Measurements from ENCODE around the gene NIT2. TPM values are rescaled to one million over a fixed set of nuclear protein-coding genes. Genes with fewer than 3 reads are reported as not detected.
"Not testable (repeated sequence)": the region's sequence is repeated elsewhere in the genome, so short reads cannot be mapped to it uniquely, and the experiment has no call there.

NIT2 gene
- total and polyA plus RNA-seq, 8 donors: 30.8 to 55.8 (median 45.3) TPM

DNA sequence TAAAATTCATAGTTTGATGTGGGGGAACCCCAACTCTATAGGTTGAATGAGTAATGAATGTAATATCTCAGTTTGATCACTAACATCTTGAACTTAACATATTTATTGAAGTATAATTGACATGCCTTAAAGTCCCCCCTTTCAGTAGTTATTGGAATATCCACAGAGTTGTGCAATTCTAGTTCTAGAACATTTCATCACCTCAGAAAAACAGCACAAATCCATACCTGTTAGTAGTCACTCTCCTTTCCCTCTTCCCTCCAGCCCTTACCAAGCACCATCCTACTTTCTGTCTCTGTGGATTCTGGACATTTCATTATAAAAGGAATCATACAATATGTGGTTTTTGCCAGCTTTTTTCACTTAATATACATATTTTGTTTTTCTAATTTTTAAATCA is 8.7 kb upstream of the NIT2 start:
- TF ChIP-seq, protein P1, sequence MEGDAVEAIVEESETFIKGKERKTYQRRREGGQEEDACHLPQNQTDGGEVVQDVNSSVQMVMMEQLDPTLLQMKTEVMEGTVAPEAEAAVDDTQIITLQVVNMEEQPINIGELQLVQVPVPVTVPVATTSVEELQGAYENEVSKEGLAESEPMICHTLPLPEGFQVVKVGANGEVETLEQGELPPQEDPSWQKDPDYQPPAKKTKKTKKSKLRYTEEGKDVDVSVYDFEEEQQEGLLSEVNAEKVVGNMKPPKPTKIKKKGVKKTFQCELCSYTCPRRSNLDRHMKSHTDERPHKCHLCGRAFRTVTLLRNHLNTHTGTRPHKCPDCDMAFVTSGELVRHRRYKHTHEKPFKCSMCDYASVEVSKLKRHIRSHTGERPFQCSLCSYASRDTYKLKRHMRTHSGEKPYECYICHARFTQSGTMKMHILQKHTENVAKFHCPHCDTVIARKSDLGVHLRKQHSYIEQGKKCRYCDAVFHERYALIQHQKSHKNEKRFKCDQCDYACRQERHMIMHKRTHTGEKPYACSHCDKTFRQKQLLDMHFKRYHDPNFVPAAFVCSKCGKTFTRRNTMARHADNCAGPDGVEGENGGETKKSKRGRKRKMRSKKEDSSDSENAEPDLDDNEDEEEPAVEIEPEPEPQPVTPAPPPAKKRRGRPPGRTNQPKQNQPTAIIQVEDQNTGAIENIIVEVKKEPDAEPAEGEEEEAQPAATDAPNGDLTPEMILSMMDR (IDR thresholded peaks at IDR 0.05): no peak

DNA sequence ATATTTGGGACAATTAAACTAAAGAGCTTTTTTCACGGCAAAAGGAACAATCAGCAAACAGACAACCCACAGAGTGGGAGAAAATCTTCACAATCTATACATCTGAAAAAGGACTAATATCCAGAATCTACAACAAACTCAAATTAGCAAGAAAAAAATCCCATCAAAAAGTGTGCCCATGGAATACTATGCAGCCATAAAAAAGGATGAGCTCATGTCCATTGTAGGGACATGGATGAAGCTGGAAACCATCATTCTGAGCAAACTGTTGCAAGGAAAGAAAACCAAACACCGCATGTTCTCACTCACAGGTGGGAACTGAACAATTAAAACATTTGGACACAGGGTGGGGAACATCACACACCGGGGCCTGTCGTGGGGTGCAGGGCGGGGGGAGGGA is 7.2 kb upstream of the NIT2 start:
- intact Hi-C loops (cut with DNase I); H3K4me3 ChIP-seq; H3K27ac ChIP-seq; ATAC-seq; H3K4me1 ChIP-seq; H3K27me3 ChIP-seq; DNase-seq; H3K9me3 ChIP-seq: not testable (repeated sequence)
- peaks cover 0 to 17% of the 10 kb centered on the region in 2 donors for H3K36me3 ChIP-seq

More for the DNA sequence above, 8.7 kb upstream of the NIT2 start:
- no peak overlapping the region for H3K27ac ChIP-seq
- intact Hi-C loops (cut with DNase I): no loop called here
- H3K4me1 ChIP-seq: no peaks in the 10 kb centered on the region
- no peak for ATAC-seq
- H3K27me3 ChIP-seq: no peaks in the 10 kb centered on the region
- peaks cover 0 to 3% of the 10 kb centered on the region in 2 donors for H3K9me3 ChIP-seq
- H3K4me3 ChIP-seq: no peak overlapping the region
- DNase-seq: no peak
- H3K36me3 ChIP-seq: peaks cover 0 to 33% of the 10 kb centered on the region in 2 donors

DNA sequence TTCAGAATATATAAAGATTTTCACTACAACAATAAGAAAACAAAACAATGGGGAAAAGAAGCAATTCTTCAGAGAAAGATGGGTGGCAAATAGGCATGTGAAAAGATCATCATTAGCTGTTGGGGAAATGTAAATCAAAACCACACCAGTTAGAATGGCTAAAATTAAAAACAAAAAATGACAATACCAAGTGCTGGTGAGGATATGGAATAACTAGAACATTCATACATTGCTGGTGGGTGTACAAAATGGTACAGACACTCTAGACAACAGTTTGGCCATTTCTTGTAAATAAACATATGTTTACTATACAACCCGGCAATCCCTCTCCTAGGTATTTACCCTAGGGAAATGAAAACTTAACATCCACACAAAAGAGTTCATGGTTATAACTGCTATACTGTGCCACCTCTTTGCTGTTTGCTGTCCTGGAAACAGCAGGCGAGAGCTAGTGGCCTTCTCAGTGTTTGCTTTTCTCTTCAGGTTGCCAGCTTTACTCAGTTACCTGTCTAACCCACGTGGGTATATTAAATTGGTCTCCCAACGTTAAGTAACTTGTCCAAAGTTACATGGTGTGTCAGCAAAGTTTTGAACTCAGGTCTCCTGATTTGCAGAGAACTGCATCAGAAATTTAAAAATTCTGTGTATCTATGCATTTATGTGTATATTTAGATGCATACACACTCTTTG is 4.6 kb upstream of the NIT2 start:
- Histone ChIP-seq H3K9me3 (peaks cover 0 to 3% of the 10 kb centered on the region in 2 donors), H3K27ac (no peak overlapping the region), H3K4me3 (no peak overlapping the region), H3K27me3 (no peaks in the 10 kb centered on the region), H3K36me3 (peaks cover 0 to 16% of the 10 kb centered on the region in 2 donors), H3K4me1 (peaks cover 0 to 7% of the 10 kb centered on the region in 2 donors)
- peak; percentile 44 for ATAC-seq
- peak in 1 of 4 donors; percentile 3 for DNase-seq
- TF ChIP-seq, protein P1 (IDR thresholded peaks at IDR 0.05): no peak
- intact Hi-C loops (cut with DNase I): no loop called here

DNA sequence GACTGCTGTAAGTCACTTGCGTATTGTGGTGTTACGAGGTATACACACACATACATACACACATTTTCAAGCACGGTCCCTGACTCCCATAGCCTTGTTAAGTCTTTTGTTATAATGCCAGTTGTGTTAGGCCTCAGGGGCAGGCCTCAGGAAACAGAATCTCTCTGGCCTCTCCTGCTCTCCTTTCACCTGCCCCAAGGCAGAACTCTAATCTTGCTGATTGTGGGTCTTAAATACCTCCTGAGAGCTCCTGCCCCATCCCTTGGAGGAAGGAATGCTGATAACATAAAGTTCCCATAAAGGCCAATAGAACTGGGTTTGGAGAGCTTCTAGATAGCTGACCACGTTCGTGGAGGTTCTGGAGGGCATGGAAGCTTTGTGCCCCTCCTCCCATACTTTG is 3.9 kb upstream of the NIT2 start:
- Histone ChIP-seq H3K4me3 (no peak overlapping the region), H3K36me3 (peaks cover 0 to 10% of the 10 kb centered on the region in 2 donors), H3K27me3 (no peaks in the 10 kb centered on the region), H3K9me3 (peaks cover 0 to 3% of the 10 kb centered on the region in 2 donors), H3K27ac (no peak overlapping the region), H3K4me1 (peaks cover 0 to 14% of the 10 kb centered on the region in 2 donors)
- DNase-seq (no peak), ATAC-seq (no peak)
- TF ChIP-seq, protein P1 (IDR thresholded peaks at IDR 0.05): no peak
- intact Hi-C loops (cut with DNase I): no loop called here

DNA sequence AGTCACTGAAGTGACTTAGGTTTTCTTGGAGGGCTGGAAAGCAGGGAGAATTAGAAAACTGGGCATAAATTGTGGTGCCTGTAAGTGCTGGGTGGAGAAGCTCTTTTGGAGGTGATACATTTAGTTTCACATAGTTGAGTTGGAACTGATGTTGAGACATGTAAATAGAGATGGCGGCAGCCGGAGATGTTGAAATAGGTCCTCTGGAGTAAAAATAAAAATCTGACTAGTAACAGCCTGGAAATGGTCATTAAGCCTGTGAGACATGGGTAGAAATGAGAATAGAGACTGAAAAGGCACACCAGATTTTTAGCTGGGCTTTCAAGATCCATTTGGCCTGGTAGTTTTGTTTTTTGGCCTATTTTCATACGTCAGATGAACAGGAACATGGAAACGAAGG is 2.9 kb upstream of the NIT2 start:
- no peak overlapping the region for H3K27ac ChIP-seq
- ATAC-seq (no peak), DNase-seq (no peak)
- intact Hi-C loops (cut with DNase I): no loop called here
- peaks cover 0 to 2% of the 10 kb centered on the region in 2 donors for H3K36me3 ChIP-seq
- no peaks in the 10 kb centered on the region for H3K27me3 ChIP-seq
- TF ChIP-seq, protein P1 (IDR thresholded peaks at IDR 0.05): no peak
- H3K9me3 ChIP-seq: peaks cover 0 to 3% of the 10 kb centered on the region in 2 donors
- H3K4me1 ChIP-seq: peaks cover 0 to 20% of the 10 kb centered on the region in 2 donors
- no peak overlapping the region for H3K4me3 ChIP-seq

DNA sequence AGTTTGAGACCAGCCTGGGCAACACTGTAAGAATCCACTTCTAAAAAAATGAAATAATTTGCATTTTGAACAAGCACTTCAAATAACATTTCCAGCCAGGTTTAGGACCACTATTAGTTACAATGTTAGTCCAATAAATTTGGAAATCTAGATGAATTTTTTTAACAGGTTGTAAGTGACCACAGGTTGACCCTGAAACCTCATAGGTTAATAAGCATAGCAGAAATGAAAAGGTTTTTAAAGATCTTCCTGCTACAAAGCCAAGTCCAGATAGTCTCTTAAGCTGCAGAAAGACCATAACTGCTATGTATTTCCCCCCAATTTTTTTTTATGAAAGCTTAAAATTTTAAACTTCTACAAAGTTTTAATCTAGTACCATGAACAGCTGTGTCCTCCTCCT is 1.5 kb upstream of the NIT2 start:
- no peak for ATAC-seq
- Histone ChIP-seq H3K27ac (no peak overlapping the region), H3K36me3 (no peaks in the 10 kb centered on the region), H3K9me3 (no peaks in the 10 kb centered on the region), H3K27me3 (no peaks in the 10 kb centered on the region), H3K4me1 (peaks cover 0 to 20% of the 10 kb centered on the region in 2 donors), H3K4me3 (no peak overlapping the region)
- TF ChIP-seq, protein P1 (IDR thresholded peaks at IDR 0.05): no peak
- DNase-seq: no peak
- intact Hi-C loops (cut with DNase I): no loop called here
